ENCODE measurements around the gene SMYD4. TPM values are rescaled to one million over a fixed set of nuclear protein-coding genes. Genes with fewer than 3 reads are reported as not detected.

SMYD4 gene
- total RNA-seq, 6 donors from 2014 or later, result 9.1 to 28.3 (median 17.3) TPM

GRCh38 chr17:1737531-1738291 is 92.0 kb downstream of the SMYD4 start:
- Histone ChIP-seq H3K9me3 (no peaks in the 10 kb centered on the region), H3K36me3 (peaks cover 15 to 51% (median 40%) of the 10 kb centered on the region in 4 donors), H3K27me3 (no peaks in the 10 kb centered on the region), H3K4me1 (peaks cover 12 to 29% (median 26%) of the 10 kb centered on the region in 4 donors), H3K4me3 (no peak overlapping the region), H3K27ac (peak overlapping the region in 2 of 4 donors; percentile 62 to 77)
- ATAC-seq (ENCODE audit: low FRiP score in 2 of 2) (peak in 1 of 2 donors; percentile 46), DNase-seq (peak; percentile 64 to 67)
- WGBS, 2 donors, result 75 to 85% methylated on average over 5 to 20 of the region's 21 CpGs
- TF ChIP-seq POLR2AphosphoS5 (IDR thresholded peaks at IDR 0.05) (no peak), EP300 (IDR thresholded peaks at IDR 0.05) (no peak), POLR2A (IDR thresholded peaks at IDR 0.05) (peak in 1 of 4 donors; percentile 1)

DNA sequence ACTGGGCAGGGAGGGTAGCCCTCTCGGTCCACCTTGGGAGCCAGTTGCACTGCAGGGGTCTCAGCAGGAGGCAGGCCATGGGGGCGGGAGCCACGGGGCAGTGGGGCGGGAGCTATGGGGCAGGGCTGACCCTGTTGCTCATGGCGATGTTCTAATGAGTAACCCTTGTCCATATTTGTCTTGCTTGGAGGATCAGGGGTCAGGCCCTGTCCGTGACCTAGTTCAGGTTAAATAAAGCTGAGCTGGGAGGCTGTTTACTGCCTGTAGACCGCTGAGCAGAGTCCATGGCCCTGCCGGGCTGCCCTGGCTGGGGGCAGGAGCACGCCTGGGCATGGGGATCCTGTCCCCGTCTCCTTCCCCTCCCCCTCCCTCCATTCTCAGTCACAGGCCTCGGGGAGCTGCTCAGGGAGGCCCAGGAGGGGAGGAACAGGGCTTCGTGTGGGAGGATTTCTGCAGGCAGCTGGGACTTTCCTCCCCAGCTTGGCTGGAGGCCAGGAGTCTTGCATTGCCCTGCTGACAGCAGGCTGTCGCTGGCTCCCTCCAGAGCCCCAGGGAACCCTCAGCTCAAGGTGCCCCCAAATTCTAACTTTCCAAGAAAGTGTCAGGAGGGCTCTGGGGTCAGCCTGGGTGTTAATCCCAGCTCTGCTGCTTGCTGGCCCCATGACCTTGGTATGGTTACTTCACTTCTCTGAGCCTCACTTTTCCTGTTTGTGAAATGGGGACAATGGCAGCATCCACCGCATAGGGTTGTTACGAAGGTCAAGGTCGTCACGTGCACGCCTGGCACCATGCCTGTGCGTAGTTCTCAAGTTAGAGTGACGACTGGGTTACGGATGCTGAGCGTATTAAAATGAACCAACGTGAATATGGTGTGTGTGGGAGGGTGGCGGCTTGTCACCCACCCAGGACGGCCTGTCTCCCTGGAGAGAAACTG is 93.1 kb downstream of the SMYD4 start:
- Histone ChIP-seq H3K36me3 (peaks cover 15 to 62% (median 47%) of the 10 kb centered on the region in 4 donors), H3K27me3 (no peaks in the 10 kb centered on the region), H3K4me1 (peaks cover 12 to 26% (median 24%) of the 10 kb centered on the region in 4 donors), H3K27ac (peak overlapping the region in 3 of 4 donors; percentile 30 to 77 (median 62)), H3K9me3 (no peaks in the 10 kb centered on the region), H3K4me3 (no peak overlapping the region)
- peak; percentile 67 to 79 for DNase-seq
- TF ChIP-seq POLR2A (IDR thresholded peaks at IDR 0.05) (no peak), POLR2AphosphoS5 (IDR thresholded peaks at IDR 0.05) (peak in 1 of 2 donors; percentile 40), EP300 (IDR thresholded peaks at IDR 0.05) (peak in 1 of 4 donors; percentile 83)
- TF ChIP-seq, protein P1, sequence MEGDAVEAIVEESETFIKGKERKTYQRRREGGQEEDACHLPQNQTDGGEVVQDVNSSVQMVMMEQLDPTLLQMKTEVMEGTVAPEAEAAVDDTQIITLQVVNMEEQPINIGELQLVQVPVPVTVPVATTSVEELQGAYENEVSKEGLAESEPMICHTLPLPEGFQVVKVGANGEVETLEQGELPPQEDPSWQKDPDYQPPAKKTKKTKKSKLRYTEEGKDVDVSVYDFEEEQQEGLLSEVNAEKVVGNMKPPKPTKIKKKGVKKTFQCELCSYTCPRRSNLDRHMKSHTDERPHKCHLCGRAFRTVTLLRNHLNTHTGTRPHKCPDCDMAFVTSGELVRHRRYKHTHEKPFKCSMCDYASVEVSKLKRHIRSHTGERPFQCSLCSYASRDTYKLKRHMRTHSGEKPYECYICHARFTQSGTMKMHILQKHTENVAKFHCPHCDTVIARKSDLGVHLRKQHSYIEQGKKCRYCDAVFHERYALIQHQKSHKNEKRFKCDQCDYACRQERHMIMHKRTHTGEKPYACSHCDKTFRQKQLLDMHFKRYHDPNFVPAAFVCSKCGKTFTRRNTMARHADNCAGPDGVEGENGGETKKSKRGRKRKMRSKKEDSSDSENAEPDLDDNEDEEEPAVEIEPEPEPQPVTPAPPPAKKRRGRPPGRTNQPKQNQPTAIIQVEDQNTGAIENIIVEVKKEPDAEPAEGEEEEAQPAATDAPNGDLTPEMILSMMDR (IDR thresholded peaks at IDR 0.05), result no peak
- 63 to 71% methylated on average over 12 to 25 of the region's 25 CpGs for WGBS, 2 donors
- ATAC-seq (ENCODE audit: low FRiP score in 2 of 2), result peak; percentile 44 to 50

DNA sequence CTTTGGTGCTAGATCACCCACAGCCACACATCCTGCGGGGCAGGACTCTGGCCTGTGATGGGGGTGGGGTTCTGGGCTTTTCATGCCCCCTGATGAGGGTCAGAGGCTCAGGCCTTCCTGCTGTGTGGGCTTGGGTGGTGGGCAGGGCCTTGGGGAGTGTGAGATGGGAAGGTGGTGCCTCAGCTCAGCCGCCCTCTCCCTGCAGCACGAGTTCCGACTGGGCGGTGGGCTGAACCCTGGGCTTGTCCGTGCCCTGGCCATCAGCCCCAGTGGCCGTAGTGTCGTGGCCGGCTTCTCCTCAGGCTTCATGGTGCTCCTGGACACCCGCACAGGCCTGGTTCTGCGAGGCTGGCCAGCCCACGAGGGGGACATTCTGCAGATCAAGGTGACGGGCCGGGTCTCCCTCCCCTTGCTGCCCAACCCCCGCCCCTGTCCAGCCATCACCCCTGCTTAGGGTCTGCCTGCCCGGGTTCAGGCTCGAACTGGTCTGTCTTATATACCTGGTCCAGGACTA is 93.8 kb downstream of the SMYD4 start:
- H3K27me3 ChIP-seq, result no peaks in the 10 kb centered on the region
- peaks cover 15 to 66% (median 51%) of the 10 kb centered on the region in 4 donors for H3K36me3 ChIP-seq
- ATAC-seq (ENCODE audit: low FRiP score in 2 of 2) (no peak), DNase-seq (peak in 1 of 2 donors; percentile 68)
- WGBS, 2 donors, result 94 to 95% methylated on average over 4 to 17 of the region's 17 CpGs
- peak overlapping the region in 3 of 4 donors; percentile 30 to 77 (median 62) for H3K27ac ChIP-seq
- TF ChIP-seq EP300 (IDR thresholded peaks at IDR 0.05), result no peak
- no peak for TF ChIP-seq POLR2A (IDR thresholded peaks at IDR 0.05)
- TF ChIP-seq, protein P1 (IDR thresholded peaks at IDR 0.05), result no peak
- TF ChIP-seq POLR2AphosphoS5 (IDR thresholded peaks at IDR 0.05), result no peak
- no peaks in the 10 kb centered on the region for H3K9me3 ChIP-seq
- H3K4me1 ChIP-seq, result peaks cover 12 to 30% (median 25%) of the 10 kb centered on the region in 4 donors
- H3K4me3 ChIP-seq, result no peak overlapping the region

- DNase-seq (peak in 1 of 2 donors; percentile 44), ATAC-seq (ENCODE audit: low FRiP score in 2 of 2) (no peak)
- peak overlapping the region in 2 of 4 donors; percentile 62 to 77 for H3K27ac ChIP-seq
- peaks cover 15 to 70% (median 56%) of the 10 kb centered on the region in 4 donors for H3K36me3 ChIP-seq
- H3K4me3 ChIP-seq, result no peak overlapping the region
- 98 to 100% methylated on average over 3 to 10 of the region's 10 CpGs for WGBS, 2 donors
- H3K27me3 ChIP-seq, result no peaks in the 10 kb centered on the region
- no peaks in the 10 kb centered on the region for H3K9me3 ChIP-seq
- TF ChIP-seq EP300 (IDR thresholded peaks at IDR 0.05) (no peak), POLR2A (IDR thresholded peaks at IDR 0.05) (no peak), POLR2AphosphoS5 (IDR thresholded peaks at IDR 0.05) (no peak)
- TF ChIP-seq, protein P1 (IDR thresholded peaks at IDR 0.05), result no peak
- H3K4me1 ChIP-seq, result peaks cover 12 to 35% (median 30%) of the 10 kb centered on the region in 4 donors
Measured at GRCh38 chr17:1735418-1735817, 94.3 kb downstream of the SMYD4 start.
